Effector memory CD8-positive, alpha-beta T cell (primary cell): ENCODE measurements around the gene GRIP1.

Experiments
- ATAC-seq: fragments of 150-1000 bp; cut with Tn5 transposase; replicated peaks from 2 replicates; pipeline ENCODE4 v1.10.0; 2021; ENCODE audit warnings: mild to moderate bottlenecking, moderate library complexity
- DNase-seq, 3 experiments: peaks; one replicate each; pipeline ENCODE4 v3.0.0; 2021
- H3K27ac Mint-ChIP-seq, 2 donors: one replicate each; pipeline ENCODE4 v1.8.0; 2022; ENCODE audit warnings: mild to moderate bottlenecking in 2 of 2, mixed read lengths in 2 of 2, moderate library complexity in 2 of 2
- H3K27me3 Mint-ChIP-seq, 2 donors: one replicate each; pipeline ENCODE4 v1.8.0; 2022; ENCODE audit warnings: mixed read lengths in 2 of 2
- H3K36me3 Mint-ChIP-seq: one replicate; pipeline ENCODE4 v1.8.0; 2022; ENCODE audit warnings: mild to moderate bottlenecking, moderate library complexity, mixed read lengths; ENCODE audit not compliant: insufficient read depth
- H3K4me1 Mint-ChIP-seq, 2 donors: one replicate each; pipeline ENCODE4 v1.8.0; 2022; ENCODE audit warnings: low read depth in 2 of 2, mixed read lengths in 2 of 2
- H3K4me3 Mint-ChIP-seq, 2 donors: one replicate each; pipeline ENCODE4 v1.8.0; 2022; ENCODE audit warnings: mild to moderate bottlenecking in 2 of 2, mixed read lengths in 2 of 2, moderate library complexity in 2 of 2
- H3K9me3 Mint-ChIP-seq, 2 donors: one replicate each; pipeline ENCODE4 v1.8.0; 2022; ENCODE audit warnings: mixed read lengths in 2 of 2

GRIP1 gene

DNA sequence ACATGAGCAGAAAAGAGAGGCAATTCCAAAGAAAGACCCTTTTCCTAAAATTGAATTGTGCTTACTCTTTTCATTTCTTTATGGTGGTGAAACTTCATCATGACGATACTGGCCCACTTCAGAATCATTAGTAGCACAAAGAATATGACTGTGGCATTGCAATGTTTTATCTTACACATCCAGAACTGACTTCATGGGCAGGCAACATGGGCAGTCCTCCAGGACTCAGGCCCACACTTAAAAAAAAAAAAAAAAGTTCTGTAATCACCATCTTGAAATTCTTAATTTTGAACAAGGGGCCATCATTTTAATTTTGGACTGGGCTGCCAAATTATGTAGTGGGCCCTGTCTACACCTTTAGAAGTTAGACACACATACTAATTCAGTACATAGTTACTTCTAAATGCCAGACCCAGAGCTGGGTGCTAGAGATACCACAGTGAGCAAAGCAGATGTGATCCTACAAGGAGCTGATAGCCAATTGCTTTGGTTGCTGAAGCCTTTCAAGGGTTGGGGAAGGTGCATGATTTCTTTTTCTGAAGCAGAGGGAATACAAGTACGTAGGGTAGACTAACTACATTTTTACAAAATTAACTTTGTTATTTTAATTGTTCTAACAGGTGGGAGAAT is 341.4 kb downstream of the GRIP1 start:
- no peak overlapping the region for H3K27ac Mint-ChIP-seq

DNA sequence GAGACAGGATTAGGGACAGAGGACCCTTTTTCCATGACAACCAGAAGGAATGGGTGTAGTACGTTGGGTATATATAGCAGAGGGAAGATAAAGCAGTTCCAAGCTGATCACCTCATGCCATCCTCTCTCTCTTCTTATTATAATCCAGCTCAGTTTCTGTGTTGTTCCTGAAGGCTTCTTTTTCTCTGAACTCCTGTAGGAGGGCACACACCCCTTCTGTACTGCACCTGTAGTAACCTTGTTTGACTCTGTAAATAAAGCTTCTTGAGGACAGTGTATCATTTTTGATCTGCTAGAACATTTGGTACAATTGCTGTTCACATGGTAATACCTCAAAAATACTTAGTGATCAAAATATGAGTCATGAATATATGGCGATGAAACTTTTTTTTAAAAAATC is 343.1 kb downstream of the GRIP1 start:
- H3K27ac Mint-ChIP-seq: no peak overlapping the region
- H3K27me3 Mint-ChIP-seq: no peaks in the 10 kb centered on the region
- peaks cover 2 to 15% of the 10 kb centered on the region in 2 donors for H3K4me1 Mint-ChIP-seq
- no peaks in the 10 kb centered on the region for H3K9me3 Mint-ChIP-seq
- peaks cover 60% of the 10 kb centered on the region for H3K36me3 Mint-ChIP-seq
- H3K4me3 Mint-ChIP-seq: no peak overlapping the region
- ATAC-seq (no peak), DNase-seq (no peak)

More for the DNA sequence above, 341.4 kb downstream of the GRIP1 start:
- ATAC-seq (no peak), DNase-seq (no peak)
- H3K4me3 Mint-ChIP-seq: no peak overlapping the region
- no peaks in the 10 kb centered on the region for H3K27me3 Mint-ChIP-seq
- H3K9me3 Mint-ChIP-seq: no peaks in the 10 kb centered on the region
- H3K36me3 Mint-ChIP-seq: peaks cover 61% of the 10 kb centered on the region
- peaks cover 5% of the 10 kb centered on the region in 2 donors for H3K4me1 Mint-ChIP-seq

DNA sequence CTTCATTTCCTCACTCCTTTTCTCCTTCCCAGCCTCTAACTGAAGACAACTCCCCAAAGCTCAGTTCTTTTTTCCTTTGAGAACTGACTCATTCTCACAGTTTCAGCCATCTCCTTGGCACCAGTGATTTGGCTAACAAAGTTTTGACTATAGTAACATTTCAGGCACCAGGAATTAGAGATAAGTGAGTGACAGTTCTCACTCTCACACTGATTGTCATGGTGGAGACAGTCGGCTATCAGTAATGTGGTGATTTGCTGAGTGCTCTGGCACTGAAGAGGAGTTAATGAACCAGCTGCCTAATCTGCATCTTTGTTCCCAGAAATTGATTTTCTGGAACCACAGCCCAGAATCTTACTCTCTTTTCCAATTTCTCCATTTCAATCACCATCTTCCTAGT is 347.1 kb downstream of the GRIP1 start:
- Mint-ChIP-seq H3K9me3 (no peaks in the 10 kb centered on the region), H3K36me3 (peaks cover 47% of the 10 kb centered on the region), H3K27me3 (no peaks in the 10 kb centered on the region), H3K27ac (peak overlapping the region in 1 of 2 donors; percentile 65), H3K4me1 (peaks cover 4 to 31% of the 10 kb centered on the region in 2 donors), H3K4me3 (no peak overlapping the region)
- ATAC-seq (no peak), DNase-seq (no peak)

DNA sequence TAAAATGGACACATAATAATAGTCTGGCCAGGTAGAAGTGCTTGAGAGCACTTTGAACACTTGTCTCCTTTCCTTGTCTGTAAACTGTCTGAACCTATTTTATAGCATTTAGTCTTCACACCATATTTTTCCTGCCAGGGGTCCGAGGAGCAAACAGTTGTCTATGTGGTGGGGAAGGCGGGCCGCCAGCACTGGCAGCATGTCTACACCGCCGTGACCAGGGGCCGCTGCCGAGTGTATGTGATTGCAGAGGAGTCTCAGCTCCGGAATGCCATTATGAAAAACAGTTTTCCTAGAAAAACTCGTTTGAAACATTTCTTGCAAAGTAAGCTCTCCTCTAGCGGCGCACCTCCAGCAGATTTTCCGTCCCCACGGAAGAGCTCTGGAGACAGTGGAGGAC is 347.9 kb downstream of the GRIP1 start:
- no peak for ATAC-seq
- H3K9me3 Mint-ChIP-seq: no peaks in the 10 kb centered on the region
- no peak overlapping the region for H3K4me3 Mint-ChIP-seq
- peak overlapping the region in 1 of 2 donors; percentile 20 for H3K27ac Mint-ChIP-seq
- peaks cover 6 to 33% of the 10 kb centered on the region in 2 donors for H3K4me1 Mint-ChIP-seq
- no peaks in the 10 kb centered on the region for H3K27me3 Mint-ChIP-seq
- DNase-seq: no peak
- H3K36me3 Mint-ChIP-seq: peaks cover 55% of the 10 kb centered on the region

DNA sequence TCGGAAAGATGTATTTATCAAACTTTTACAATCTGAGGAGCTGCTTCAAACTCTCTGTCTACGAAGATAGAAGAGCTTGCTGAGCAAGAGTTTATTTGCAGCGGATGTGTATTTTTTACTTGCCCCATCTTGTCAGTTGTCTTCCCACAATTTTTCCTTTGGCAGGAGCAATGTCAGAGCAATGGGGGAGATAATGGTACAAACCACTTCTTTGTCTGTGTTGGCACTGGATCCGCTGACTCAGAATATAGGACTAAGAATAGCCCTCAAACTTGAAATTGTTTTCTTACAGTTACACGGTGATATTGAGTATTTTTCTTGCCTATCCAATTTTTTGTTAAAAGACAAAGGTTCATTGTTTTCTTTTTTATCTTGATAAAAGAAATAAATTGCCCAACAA is 348.9 kb downstream of the GRIP1 start:
- no peak for ATAC-seq
- DNase-seq: no peak

DNA sequence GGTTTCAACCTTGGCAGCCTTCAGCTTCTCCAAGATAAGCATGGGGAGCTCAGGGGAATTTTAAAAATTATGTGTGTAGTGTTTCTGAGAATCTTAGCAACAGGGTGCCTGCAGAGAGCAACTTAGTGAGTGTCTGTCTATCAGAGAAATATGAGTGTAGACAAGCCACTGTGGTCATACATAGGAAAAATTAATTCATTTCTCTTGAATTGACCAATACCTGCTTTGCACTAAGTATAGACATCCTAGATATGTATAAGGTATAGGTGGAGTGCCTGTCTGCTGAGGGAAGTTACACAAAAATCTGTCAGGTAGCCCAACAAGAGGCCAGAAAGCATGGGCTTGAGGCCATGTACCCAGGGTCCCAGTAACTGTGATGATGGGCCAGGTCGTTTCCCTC is 355.9 kb downstream of the GRIP1 start:
- no peak for DNase-seq
- H3K27me3 Mint-ChIP-seq: no peaks in the 10 kb centered on the region
- H3K9me3 Mint-ChIP-seq: no peaks in the 10 kb centered on the region
- peaks cover 81% of the 10 kb centered on the region for H3K36me3 Mint-ChIP-seq
- peaks cover 16 to 39% of the 10 kb centered on the region in 2 donors for H3K4me1 Mint-ChIP-seq
- H3K4me3 Mint-ChIP-seq: no peak overlapping the region
- H3K27ac Mint-ChIP-seq: peak overlapping the region in 1 of 2 donors; percentile 52
- ATAC-seq: no peak

More for the DNA sequence above, 348.9 kb downstream of the GRIP1 start:
- no peak overlapping the region for H3K4me3 Mint-ChIP-seq
- no peaks in the 10 kb centered on the region for H3K9me3 Mint-ChIP-seq
- peaks cover 10 to 38% of the 10 kb centered on the region in 2 donors for H3K4me1 Mint-ChIP-seq
- no peaks in the 10 kb centered on the region for H3K27me3 Mint-ChIP-seq
- no peak overlapping the region for H3K27ac Mint-ChIP-seq
- H3K36me3 Mint-ChIP-seq: peaks cover 63% of the 10 kb centered on the region

DNA sequence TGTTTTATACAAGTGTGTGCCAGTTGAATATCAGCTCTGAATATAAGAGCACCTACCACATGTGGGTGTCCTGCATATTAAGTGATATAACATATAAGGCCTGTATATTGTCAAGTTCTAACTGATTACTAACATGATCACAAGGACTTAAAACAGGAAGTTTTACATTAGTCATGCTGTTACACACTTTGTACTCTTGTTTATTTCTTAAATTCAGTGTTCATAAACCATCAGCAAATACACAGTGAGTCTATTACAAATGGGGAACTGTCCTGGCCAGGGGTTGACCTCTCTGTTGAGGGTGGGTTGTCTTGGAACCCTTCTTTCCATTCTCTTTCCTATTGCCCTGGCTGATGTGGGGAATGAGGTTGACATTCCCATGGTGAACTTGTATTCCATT is 357.4 kb downstream of the GRIP1 start:
- Mint-ChIP-seq H3K27me3 (no peaks in the 10 kb centered on the region), H3K9me3 (no peaks in the 10 kb centered on the region), H3K4me1 (peaks cover 17 to 34% of the 10 kb centered on the region in 2 donors), H3K27ac (peak overlapping the region in 1 of 2 donors; percentile 67), H3K4me3 (no peak overlapping the region), H3K36me3 (peaks cover 79% of the 10 kb centered on the region)
- no peak for DNase-seq
- no peak for ATAC-seq

DNA sequence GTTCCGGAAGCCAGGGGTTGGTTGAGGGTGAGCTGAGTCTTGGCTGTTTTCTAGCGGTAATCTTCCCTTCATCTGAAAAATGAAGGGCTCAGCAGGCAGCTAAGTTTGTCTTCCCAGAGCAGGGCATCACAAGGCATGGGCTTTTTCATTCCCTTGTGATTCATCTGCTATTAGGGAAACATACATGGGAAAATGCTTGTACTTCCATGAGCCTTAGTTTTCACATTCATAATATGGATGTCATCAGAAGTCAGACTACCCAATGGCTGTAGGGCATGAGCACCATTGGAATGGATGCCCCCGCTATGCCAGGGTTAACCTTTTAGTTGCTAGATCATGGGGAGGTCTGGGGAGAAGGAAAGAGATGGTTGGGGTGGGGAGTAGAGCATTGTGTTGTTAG is 357.9 kb downstream of the GRIP1 start:
- Mint-ChIP-seq H3K27ac (peak overlapping the region; percentile 46 to 67), H3K36me3 (peaks cover 78% of the 10 kb centered on the region), H3K27me3 (no peaks in the 10 kb centered on the region), H3K4me1 (peaks cover 18 to 31% of the 10 kb centered on the region in 2 donors), H3K4me3 (no peak overlapping the region), H3K9me3 (no peaks in the 10 kb centered on the region)
- ATAC-seq (no peak), DNase-seq (no peak)

DNA sequence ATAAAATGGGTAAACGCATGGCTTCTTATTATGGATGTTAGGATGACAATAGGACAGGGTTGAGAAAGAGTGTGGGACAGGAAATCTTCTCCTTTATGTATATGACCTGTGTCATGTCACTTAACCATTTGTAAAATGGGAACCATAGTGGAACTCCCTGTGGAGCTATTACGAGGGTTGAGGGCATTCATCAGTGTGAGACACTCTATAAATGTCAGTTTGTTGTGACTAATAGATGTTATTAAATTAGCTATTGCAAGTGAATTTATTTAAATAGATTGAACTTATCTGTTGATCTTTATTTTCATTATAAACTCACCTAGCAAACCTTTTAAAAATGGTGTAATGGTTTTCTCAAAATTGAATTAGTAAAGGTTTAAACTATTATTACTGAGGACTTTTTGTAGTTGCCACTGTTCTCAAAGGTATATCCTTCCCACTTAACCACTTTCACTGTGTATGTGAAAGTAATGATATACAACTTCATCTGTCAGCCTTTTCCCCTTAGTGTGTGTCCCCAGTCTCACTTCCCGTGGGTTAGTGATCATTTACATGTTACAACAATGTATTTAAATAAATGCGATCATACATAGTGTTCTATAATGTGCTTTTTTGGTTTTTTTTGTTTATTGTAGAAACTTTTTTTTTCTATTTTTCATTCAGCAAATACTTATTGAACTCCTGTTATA is 359.5 kb downstream of the GRIP1 start:
- Mint-ChIP-seq H3K27ac (no peak overlapping the region), H3K4me3 (no peak overlapping the region), H3K36me3 (peaks cover 79% of the 10 kb centered on the region), H3K27me3 (no peaks in the 10 kb centered on the region), H3K9me3 (no peaks in the 10 kb centered on the region), H3K4me1 (peaks cover 15 to 35% of the 10 kb centered on the region in 2 donors)
- no peak for DNase-seq
- ATAC-seq: no peak

DNA sequence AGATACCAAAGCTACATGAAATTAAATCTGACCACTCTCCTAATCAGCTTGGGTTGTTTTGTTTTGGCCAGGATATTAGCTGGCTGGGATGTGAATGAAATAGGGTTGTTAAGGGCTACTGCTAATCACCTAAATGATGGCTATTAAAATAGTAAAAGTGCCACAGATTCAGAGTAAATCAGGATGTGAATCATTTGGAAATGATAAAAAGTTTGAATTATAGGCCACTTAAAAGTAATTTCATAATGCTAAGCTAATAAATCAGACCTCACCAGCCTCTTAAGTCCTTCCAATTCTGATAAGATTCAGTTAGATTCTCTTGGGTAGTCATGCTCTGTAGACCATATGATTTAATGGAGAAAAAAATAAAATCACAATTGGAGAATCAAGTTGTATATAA is 364.6 kb downstream of the GRIP1 start:
- H3K4me1 Mint-ChIP-seq: peaks cover 47 to 61% of the 10 kb centered on the region in 2 donors
- no peak for DNase-seq
- H3K9me3 Mint-ChIP-seq: no peaks in the 10 kb centered on the region
- H3K4me3 Mint-ChIP-seq: peak overlapping the region; percentile 15 to 73
- no peaks in the 10 kb centered on the region for H3K27me3 Mint-ChIP-seq
- no peak for ATAC-seq
- peaks cover 74% of the 10 kb centered on the region for H3K36me3 Mint-ChIP-seq
- H3K27ac Mint-ChIP-seq: peak overlapping the region; percentile 44 to 47

DNA sequence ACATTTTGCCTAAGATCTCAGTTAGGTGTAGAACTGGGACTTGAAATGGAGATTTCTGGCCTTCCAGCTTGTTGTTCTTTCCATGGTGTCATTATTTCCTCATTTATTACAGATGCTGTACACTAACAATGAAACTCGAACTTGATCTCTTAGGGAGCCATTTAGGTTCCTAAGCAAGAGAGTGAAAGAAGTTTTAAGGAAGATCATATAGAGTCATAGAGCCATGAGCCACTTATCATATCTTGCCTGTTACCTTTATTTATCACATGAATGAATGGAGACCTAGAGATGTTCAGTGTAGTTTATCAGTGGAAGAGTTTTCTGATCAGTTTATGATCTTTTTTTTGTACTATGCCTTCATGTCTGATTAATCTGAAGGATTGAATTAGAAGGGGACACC is 366.7 kb downstream of the GRIP1 start:
- ATAC-seq (no peak), DNase-seq (no peak)
- Mint-ChIP-seq H3K36me3 (peaks cover 81% of the 10 kb centered on the region), H3K4me1 (peaks cover 53 to 66% of the 10 kb centered on the region in 2 donors), H3K27me3 (no peaks in the 10 kb centered on the region), H3K27ac (peak overlapping the region; percentile 18 to 47), H3K4me3 (peak overlapping the region; percentile 71 to 73), H3K9me3 (no peaks in the 10 kb centered on the region)

DNA sequence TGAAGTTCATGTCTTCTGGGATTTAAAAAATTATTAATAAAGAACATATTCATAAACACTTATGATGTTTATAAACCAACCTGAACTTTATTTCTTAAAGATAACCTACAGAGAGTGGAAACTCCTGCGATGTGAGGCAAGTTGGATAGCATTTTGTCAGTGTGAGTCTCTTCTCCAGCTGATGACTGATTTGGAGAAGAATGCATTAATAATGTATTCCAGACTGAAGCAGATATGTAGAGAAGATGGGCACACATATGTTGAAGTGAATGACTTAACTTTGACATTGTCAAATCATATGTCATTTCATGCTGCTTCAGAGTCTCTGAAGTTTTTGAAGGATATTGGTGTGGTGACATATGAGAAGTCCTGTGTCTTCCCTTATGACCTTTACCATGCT is 369.3 kb downstream of the GRIP1 start:
- DNase-seq (no peak), ATAC-seq (no peak)
- Mint-ChIP-seq H3K27me3 (no peaks in the 10 kb centered on the region), H3K27ac (peak overlapping the region in 1 of 2 donors; percentile 24), H3K36me3 (peaks cover 81% of the 10 kb centered on the region), H3K4me1 (peaks cover 62 to 71% of the 10 kb centered on the region in 2 donors), H3K4me3 (peak overlapping the region; percentile 56 to 71), H3K9me3 (no peaks in the 10 kb centered on the region)

DNA sequence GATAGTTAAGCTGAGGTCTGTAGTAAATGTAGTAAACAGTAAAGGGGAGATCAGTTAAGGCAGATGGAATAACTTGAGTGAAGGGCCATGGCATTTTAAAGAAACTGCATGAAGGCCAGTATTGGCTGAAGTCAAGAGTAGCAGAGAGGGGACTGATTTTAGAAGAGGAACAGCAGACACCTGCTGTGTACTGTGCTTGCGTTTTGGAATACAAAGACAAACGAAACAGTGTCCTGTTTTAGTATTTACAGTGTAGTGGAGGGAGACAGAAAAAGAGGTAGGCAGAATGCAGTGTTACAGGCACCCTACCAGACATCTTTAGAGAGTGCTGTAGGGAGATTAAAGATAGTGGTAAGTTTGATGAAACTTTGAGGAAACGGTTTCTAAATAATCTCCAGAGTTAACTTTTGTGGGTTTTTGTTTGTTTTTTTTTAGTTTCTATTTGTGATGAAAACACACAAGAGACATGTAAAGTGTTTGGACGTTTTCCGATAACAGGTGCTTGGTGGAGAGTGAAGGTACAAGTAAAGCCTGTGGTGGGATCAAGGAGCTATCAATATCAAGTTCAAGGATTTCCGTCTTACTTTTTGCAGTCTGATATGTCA is 374.5 kb downstream of the GRIP1 start:
- H3K36me3 Mint-ChIP-seq: peaks cover 57% of the 10 kb centered on the region
- ATAC-seq: peak; percentile 6
- peaks cover 42 to 47% of the 10 kb centered on the region in 2 donors for H3K4me1 Mint-ChIP-seq
- no peaks in the 10 kb centered on the region for H3K27me3 Mint-ChIP-seq
- H3K4me3 Mint-ChIP-seq: peak overlapping the region; percentile 93 to 99
- no peaks in the 10 kb centered on the region for H3K9me3 Mint-ChIP-seq
- peak overlapping the region; percentile 90 to 98 for H3K27ac Mint-ChIP-seq
- DNase-seq: no peak
